Ectodermal cell (in vitro differentiated cells): ENCODE measurements around the gene NUCB1.
"Not testable (repeated sequence)": the region's sequence is repeated elsewhere in the genome, so short reads cannot be mapped to it uniquely, and the experiment has no call there.

Experiments
- H3K27ac ChIP-seq: 2 replicates; pipeline ENCODE4 v1.7.0; 2013; ENCODE audit warnings: mild to moderate bottlenecking, low read depth, low read length; ENCODE audit not compliant: insufficient read depth, poor library complexity, severe bottlenecking
- H3K27me3 ChIP-seq: 2 replicates; pipeline ENCODE4 v1.7.0; 2013; ENCODE audit warnings: mild to moderate bottlenecking, low read length; ENCODE audit not compliant: insufficient read depth, control insufficient read depth, poor library complexity, severe bottlenecking
- H3K36me3 ChIP-seq: one replicate; pipeline ENCODE4 v1.7.0; 2013; ENCODE audit warnings: low read length; ENCODE audit not compliant: control insufficient read depth, insufficient read depth
- H3K4me1 ChIP-seq: one replicate; pipeline ENCODE4 v1.7.0; 2013; ENCODE audit warnings: low read length; ENCODE audit not compliant: control insufficient read depth, insufficient read depth
- H3K4me3 ChIP-seq: 2 replicates; pipeline ENCODE4 v1.7.0; 2013; ENCODE audit warnings: low read depth, low read length, control low read depth; ENCODE audit not compliant: insufficient read depth
- H3K9me3 ChIP-seq: 2 replicates; pipeline ENCODE4 v1.7.0; 2013; ENCODE audit warnings: mild to moderate bottlenecking, low read length, moderate library complexity; ENCODE audit not compliant: control insufficient read depth
- WGBS, 2 experiments: methylation state at CpG; one replicate each; pipeline ENCODE4 v1.1.7; 2013; ENCODE audit warnings: missing lambda C conversion rate in 2 of 2; 5-methylcytosine and 5-hydroxymethylcytosine counted together

The NUCB1 gene

DNA sequence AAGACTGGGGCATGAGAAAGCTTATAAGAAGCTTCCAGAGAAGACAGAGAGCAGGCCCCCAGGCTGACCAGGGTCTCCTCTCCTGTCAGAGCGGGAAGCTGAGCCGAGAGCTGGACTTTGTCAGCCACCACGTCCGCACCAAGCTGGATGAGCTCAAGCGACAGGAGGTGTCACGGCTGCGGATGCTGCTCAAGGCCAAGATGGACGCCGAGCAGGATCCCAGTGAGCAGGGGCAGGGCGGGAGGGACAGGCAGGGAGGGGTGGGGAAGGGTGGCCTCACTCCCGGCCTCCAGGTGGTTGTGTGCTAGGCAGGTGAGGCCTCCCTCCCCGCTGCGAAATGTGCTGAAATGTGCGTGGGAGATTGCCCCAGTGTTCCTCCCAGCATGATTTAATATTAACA is 5.6 kb downstream of the NUCB1 start:
- Histone ChIP-seq H3K27me3 (no peaks in the 10 kb centered on the region), H3K4me1 (no peaks in the 10 kb centered on the region), H3K27ac (no peak overlapping the region), H3K9me3 (no peaks in the 10 kb centered on the region), H3K36me3 (peaks cover 21% of the 10 kb centered on the region), H3K4me3 (no peak overlapping the region)
- 93 to 95% methylated on average over 13 to 14 of the region's 14 CpGs for WGBS, 2 experiments

DNA sequence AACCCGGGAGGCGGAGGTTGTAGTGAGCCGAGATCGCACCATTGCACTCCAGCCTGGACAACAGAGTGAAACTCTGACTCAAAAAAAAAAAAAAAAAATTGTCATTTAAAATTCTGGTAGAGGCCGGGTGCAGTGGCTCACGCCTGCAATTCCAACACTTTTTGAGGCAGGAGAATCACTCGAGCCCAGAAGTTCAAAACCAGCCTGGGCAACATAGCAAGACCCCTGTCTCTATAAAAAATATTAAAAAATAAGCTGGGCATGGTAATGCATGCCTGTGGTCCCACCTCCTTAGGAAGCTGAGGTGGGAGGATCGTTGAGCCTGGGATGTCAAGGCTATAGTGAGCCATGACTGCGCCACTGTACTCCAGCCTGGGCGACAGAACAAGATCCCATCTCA is 6.2 kb downstream of the NUCB1 start:
- Histone ChIP-seq H3K36me3 (peaks cover 27% of the 10 kb centered on the region), H3K27me3 (no peaks in the 10 kb centered on the region), H3K4me3 (no peak overlapping the region), H3K9me3 (no peaks in the 10 kb centered on the region), H3K4me1 (no peaks in the 10 kb centered on the region), H3K27ac (no peak overlapping the region)
- 93 to 94% methylated on average over 10 of the region's 10 CpGs for WGBS, 2 experiments

DNA sequence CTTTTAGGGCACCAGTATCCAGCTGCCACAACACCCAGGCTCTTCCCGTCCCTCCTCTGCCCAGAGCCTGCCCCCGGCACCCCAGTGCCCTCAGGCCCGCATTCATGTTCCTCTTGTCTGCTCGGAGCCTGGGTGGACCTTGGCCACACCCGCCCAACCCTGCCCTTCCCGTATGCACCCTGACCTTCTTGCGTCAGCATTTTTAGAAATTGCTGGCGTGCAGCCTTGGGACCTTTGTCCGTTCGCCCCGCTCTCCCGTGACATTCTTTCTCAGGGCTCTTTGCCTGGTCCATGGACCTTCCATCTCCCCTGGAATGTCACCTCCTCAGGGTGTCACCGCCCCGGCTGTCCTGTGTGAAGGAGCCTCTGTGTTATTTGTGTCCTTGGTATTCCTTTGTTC is 7.6 kb downstream of the NUCB1 start:
- WGBS, 2 experiments: 92 to 96% methylated on average over 14 of the region's 14 CpGs
- no peak overlapping the region for H3K27ac ChIP-seq
- no peaks in the 10 kb centered on the region for H3K27me3 ChIP-seq
- peaks cover 34% of the 10 kb centered on the region for H3K36me3 ChIP-seq
- no peak overlapping the region for H3K4me3 ChIP-seq
- H3K9me3 ChIP-seq: no peaks in the 10 kb centered on the region
- H3K4me1 ChIP-seq: no peaks in the 10 kb centered on the region

DNA sequence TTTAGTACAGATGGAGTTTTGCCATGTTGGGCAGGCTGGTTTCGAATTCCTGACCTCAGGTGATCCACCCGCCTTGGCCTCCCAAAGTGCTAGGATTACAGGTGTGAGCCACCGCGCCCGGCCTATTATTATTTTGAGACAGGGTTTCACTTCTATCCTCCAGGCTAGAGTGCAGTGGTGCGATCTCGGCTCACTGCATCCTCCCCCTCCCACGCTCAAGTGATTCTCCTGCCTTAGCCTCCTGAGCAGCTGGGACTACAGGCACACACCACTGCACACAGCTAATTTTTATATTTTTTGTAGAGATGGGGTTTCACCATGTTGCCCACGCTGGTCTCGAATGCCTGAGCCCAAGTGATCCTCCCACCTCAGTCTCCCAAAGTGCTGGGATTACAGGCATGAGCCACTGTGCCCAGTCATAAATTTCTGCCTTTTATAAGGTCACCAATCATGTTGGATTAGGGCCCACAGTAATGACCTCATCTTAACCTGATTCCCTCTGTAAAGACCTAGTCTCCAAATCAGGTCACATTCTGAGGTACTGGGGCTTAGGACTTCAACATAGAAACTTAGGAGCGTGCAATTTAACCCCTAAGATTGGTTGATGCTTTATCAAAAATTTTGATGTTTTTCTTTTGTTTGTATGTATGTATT is 9.4 kb downstream of the NUCB1 start:
- H3K9me3 ChIP-seq, H3K4me1 ChIP-seq, H3K4me3 ChIP-seq, H3K27me3 ChIP-seq, H3K27ac ChIP-seq: not testable (repeated sequence)
- H3K36me3 ChIP-seq: peaks cover 34% of the 10 kb centered on the region
- WGBS, 2 experiments: 90 to 96% methylated on average over 11 of the region's 11 CpGs

DNA sequence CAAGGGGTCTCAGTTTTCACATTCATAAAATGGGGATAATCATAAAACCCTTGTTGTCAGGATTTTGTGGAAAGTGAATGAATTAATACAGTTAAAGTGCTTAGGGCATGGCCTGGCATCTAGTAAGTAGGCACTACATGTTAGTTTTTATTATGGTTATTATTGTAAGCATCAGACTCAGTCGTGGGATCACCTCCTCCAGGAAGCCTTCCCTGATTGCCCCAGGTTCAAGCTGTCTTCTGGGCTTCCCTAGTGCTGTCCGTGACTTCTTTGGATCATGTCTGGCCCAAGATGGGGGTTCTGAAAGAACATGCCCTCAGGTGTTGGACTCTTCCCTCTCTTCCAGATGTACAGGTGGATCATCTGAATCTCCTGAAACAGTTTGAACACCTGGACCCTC is 10.7 kb downstream of the NUCB1 start:
- Histone ChIP-seq H3K27me3 (no peaks in the 10 kb centered on the region), H3K4me1 (no peaks in the 10 kb centered on the region), H3K9me3 (no peaks in the 10 kb centered on the region), H3K27ac (no peak overlapping the region), H3K36me3 (peaks cover 30% of the 10 kb centered on the region), H3K4me3 (no peak overlapping the region)
- 89 to 93% methylated on average over 2 of the region's 2 CpGs for WGBS, 2 experiments

DNA sequence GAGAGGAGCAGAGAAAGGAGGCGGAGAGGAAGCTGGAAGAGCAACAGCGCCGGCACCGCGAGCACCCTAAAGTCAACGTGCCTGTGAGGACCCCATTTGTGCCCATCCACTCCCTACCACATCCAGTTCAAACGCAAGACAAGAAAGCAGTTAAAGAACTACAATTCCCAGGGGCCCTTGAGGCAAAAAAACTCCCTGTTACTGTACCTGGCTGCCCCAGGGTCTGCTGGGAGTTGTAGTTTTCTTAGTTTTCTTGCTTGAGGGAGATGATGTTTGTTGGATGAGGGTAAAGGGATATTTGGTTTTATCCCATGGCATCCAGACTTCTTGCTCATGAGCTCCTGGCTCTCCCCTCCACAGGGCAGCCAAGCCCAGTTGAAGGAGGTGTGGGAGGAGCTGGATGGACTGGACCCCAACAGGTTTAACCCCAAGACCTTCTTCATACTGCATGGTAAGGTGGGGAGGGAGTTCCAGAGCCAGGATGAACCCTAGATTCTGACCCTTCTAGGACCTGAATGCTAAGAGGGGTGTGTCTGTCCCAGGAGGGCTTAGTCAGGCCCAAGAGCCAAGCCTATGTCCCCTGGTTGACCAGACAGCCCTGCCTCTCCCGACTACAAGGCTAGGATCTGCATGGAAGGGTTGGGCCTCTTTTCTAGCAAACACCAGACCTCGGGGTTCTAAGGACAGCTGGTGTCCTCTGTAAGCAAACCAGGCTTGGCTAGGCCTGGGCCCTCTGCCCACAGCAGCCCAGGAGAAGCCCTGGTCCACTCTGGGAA is 13.2 kb downstream of the NUCB1 start:
- no peaks in the 10 kb centered on the region for H3K27me3 ChIP-seq
- no peaks in the 10 kb centered on the region for H3K4me1 ChIP-seq
- 93 to 96% methylated on average over 9 of the region's 9 CpGs for WGBS, 2 experiments
- H3K4me3 ChIP-seq: no peak overlapping the region
- no peak overlapping the region for H3K27ac ChIP-seq
- H3K9me3 ChIP-seq: no peaks in the 10 kb centered on the region
- H3K36me3 ChIP-seq: peaks cover 28% of the 10 kb centered on the region

DNA sequence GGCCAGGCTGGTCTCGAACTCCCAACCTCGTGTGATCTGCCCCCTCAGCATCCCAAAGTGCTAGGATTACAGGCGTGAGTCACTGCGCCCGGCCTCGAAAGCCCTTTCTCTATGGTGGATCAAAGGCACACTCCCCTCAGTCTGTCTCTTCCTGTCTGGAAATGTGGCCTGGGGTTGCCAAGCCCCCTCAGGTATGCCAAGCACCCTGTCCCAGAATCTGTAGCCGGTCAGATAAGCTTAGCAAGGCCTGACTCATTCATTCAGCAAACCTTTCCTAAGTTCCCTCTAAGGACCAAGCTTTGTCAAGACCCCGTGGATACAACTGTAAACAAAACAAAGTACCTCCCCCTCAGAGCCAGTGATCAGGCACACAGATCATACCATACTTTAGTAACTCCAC is 14.1 kb downstream of the NUCB1 start:
- Histone ChIP-seq H3K4me1 (no peaks in the 10 kb centered on the region), H3K27me3 (no peaks in the 10 kb centered on the region), H3K36me3 (peaks cover 28% of the 10 kb centered on the region), H3K4me3 (no peak overlapping the region), H3K27ac (no peak overlapping the region), H3K9me3 (no peaks in the 10 kb centered on the region)
- 96 to 97% methylated on average over 8 of the region's 8 CpGs for WGBS, 2 experiments

DNA sequence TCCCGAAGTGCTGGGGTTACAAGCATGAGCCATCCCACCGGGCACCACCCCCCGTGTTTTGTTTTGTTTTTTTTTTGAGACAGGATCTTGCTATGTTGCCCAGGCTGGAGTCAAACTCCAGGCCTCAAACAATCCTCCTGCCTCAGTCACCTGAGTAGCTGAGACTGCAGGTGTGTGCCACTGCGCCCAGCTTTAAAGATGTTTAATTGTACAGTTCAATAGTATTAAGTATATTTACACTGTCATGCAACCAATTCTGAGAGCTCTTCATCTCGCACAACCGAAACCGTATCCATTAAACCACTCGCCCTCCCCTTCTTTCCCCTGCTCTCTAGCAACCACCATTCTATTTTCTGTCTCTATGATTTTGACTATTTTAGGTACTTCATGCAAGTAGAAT is 15.6 kb downstream of the NUCB1 start:
- 84 to 86% methylated on average over 7 to 8 of the region's 8 CpGs for WGBS, 2 experiments
- Histone ChIP-seq H3K27ac (no peak overlapping the region), H3K36me3 (peaks cover 23% of the 10 kb centered on the region), H3K4me1 (no peaks in the 10 kb centered on the region), H3K27me3 (no peaks in the 10 kb centered on the region), H3K4me3 (no peak overlapping the region), H3K9me3 (no peaks in the 10 kb centered on the region)

DNA sequence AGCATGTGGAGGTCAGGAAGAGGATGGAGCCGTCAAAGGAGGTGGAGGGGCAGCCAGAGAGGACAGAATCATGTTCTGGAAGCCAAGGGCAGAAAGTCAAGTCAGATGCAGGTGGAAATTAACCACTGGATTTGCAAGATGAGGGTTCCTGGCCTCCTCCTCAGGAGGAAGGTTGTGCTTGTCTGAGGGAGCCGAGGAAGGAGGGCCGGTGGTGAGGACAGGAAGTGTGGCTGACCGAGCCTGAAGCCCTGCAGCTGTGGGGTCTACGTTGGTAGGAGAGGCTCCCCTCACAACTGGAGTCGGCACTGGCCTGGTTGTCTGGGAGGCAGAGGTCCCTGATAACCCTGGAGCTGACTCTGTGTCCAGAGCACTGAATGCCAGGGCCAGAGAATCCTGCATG is 18.0 kb downstream of the NUCB1 start:
- Histone ChIP-seq H3K27me3 (no peaks in the 10 kb centered on the region), H3K9me3 (no peaks in the 10 kb centered on the region), H3K27ac (no peak overlapping the region), H3K4me1 (no peaks in the 10 kb centered on the region), H3K4me3 (no peak overlapping the region), H3K36me3 (peaks cover 11% of the 10 kb centered on the region)
- 94 to 95% methylated on average over 6 of the region's 6 CpGs for WGBS, 2 experiments

DNA sequence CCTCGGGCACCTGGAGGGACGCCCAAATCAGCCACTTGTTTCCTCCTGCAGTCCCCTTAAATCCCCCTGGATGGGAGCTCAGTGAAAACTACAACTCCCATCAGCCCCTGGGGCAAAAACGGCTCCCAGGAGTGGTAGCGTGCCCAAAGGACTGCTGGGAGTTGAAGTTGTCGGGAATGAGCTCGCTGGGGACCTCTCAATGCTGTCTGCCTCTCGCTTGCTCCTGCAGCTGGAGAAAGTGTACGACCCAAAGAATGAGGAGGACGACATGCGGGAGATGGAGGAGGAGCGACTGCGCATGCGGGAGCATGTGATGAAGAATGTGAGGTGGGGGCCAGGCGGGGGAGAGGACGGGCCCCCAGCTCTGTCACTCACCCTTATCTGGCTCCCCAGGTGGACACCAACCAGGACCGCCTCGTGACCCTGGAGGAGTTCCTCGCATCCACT is 18.7 kb downstream of the NUCB1 start:
- Histone ChIP-seq H3K4me3 (no peak overlapping the region), H3K27ac (no peak overlapping the region), H3K27me3 (no peaks in the 10 kb centered on the region), H3K9me3 (no peaks in the 10 kb centered on the region), H3K36me3 (peaks cover 11% of the 10 kb centered on the region), H3K4me1 (no peaks in the 10 kb centered on the region)
- 84 to 85% methylated on average over 18 of the region's 18 CpGs for WGBS, 2 experiments
